Activated T-helper 9 cell treated with anti-CD3 and anti-CD28 coated beads, Interleukin-2, amount 50 U/mL, for 16 hours (primary cell): ENCODE results near the gene SERPINB1.

ENCODE experiments used
- DNase-seq: peaks from one replicate; pipeline ENCODE4 v3.0.0-alpha.2; 2020; ENCODE audit warnings: low read depth

Gene SERPINB1

GRCh38 chr6:2848851-2849250 is 7.2 kb upstream of the SERPINB1 start:
- DNase-seq = peak; percentile 35

- DNase-seq = no peak
Observed at GRCh38 chr6:2845880-2846208, 4.2 kb upstream of the SERPINB1 start.

GRCh38 chr6:2844008-2844407 is 2.3 kb upstream of the SERPINB1 start:
- DNase-seq = no peak

GRCh38 chr6:2843138-2843740 is 1.6 kb upstream of the SERPINB1 start:
- no peak for DNase-seq

- no peak for DNase-seq
Observed at GRCh38 chr6:2842139-2842552, 483 bp upstream of the SERPINB1 start.

- no peak for DNase-seq
Observed at GRCh38 chr6:2840749-2841061, 958 bp downstream of the SERPINB1 start.

- DNase-seq = no peak
Observed at GRCh38 chr6:2839982-2840748, 1.5 kb downstream of the SERPINB1 start.

GRCh38 chr6:2839195-2839981 is 2.3 kb downstream of the SERPINB1 start:
- no peak for DNase-seq

- no peak for DNase-seq
Observed at GRCh38 chr6:2838251-2838650, 3.4 kb downstream of the SERPINB1 start.

- DNase-seq = no peak
Observed at GRCh38 chr6:2834262-2834661, 7.4 kb downstream of the SERPINB1 start.

GRCh38 chr6:2831392-2831791 is 10.3 kb downstream of the SERPINB1 start:
- no peak for DNase-seq

- DNase-seq = no peak
Observed at GRCh38 chr6:2830183-2830582, 11.5 kb downstream of the SERPINB1 start.

GRCh38 chr6:2829253-2829652 is 12.4 kb downstream of the SERPINB1 start:
- DNase-seq = no peak

GRCh38 chr6:2828629-2829028 is 13.0 kb downstream of the SERPINB1 start:
- no peak for DNase-seq

- DNase-seq = no peak
Observed at GRCh38 chr6:2827142-2827541, 14.5 kb downstream of the SERPINB1 start.

GRCh38 chr6:2826131-2826530 is 15.5 kb downstream of the SERPINB1 start:
- no peak for DNase-seq

- no peak for DNase-seq
Observed at GRCh38 chr6:2823104-2823850, 18.4 kb downstream of the SERPINB1 start.

- DNase-seq = no peak
Observed at GRCh38 chr6:2821554-2821953, 20.1 kb downstream of the SERPINB1 start.

GRCh38 chr6:2820415-2820814 is 21.2 kb downstream of the SERPINB1 start:
- DNase-seq = no peak

- no peak for DNase-seq
Observed at GRCh38 chr6:2819978-2820377, 21.7 kb downstream of the SERPINB1 start.

GRCh38 chr6:2819115-2819514 is 22.5 kb downstream of the SERPINB1 start:
- DNase-seq = no peak

GRCh38 chr6:2818593-2818992 is 23.1 kb downstream of the SERPINB1 start:
- no peak for DNase-seq
